Ramos (cell line): ENCODE results near the gene TRIM38.
"Not testable (repeated sequence)": the region's sequence is repeated elsewhere in the genome, so short reads cannot be mapped to it uniquely, and the experiment has no call there.

ENCODE experiments used
- in situ Hi-C: fragments of 300-500 bp; cut with MboI; formaldehyde crosslinking; loops from one replicate; pipeline ENCODE4 v1.14.3; 2022; ENCODE audit warnings: low sequenced_read_pairs; ENCODE audit not compliant: unreplicated experiment

Gene TRIM38

GRCh38 chr6:25999225-25999624, 36.6 kb downstream of the TRIM38 start:
- in situ Hi-C loops = not testable (repeated sequence)

GRCh38 chr6:26000366-26001144, 38.0 kb downstream of the TRIM38 start:
- in situ Hi-C loops = loop anchor here (10.0 kb wide), 2 partner anchors 216 to 276 kb away; a partner anchor contains a TSS

- in situ Hi-C loops = loop anchor here (10.0 kb wide), 2 partner anchors 218 to 278 kb away; a partner anchor contains a TSS
These were observed 40.6 kb downstream of the TRIM38 start for GRCh38 chr6:26003102-26003694.

DNA sequence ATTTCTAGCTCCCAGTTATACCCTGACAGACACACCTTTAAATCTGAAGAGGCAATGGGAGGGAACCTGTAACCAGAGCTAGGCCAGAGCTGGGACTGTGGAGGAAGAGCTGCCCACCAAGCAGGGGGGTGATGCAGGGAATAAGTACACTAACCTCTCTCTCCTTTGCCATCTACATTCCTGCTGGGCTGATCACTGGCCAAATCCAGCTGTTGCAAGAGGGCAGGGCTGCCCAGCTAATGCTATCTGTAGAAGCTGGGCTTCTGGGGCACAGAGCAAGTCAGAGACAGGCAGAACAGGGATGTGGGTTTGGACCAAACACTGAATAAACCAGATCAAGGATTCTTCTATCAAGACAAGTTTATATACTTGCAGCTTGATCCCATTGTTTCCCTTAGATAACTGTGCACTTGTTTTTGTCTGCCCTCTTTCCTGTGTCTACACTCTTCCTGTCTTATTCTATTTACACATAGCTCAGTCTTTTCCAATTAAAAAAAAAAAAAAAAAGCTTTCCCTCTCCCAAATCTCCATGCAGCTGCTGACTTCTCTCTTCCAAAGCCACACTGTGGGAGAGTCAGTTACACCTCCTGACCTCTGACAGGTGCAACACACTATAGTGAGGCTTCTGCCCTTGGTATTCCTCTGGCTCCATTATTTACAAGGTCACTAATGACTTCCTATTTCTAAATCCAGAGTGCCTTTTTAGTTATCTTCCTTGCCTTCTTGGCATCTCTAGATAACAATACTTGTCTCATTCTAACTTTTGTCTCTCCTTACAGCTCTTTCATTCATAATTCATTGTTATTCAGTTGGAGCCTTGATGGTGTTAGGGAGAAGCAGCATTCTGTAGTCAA, 43.7 kb downstream of the TRIM38 start:
- in situ Hi-C loops = loop anchor here (10.0 kb wide), 2 partner anchors 222 to 282 kb away; a partner anchor contains a TSS

GRCh38 chr6:26006940-26007305, 44.3 kb downstream of the TRIM38 start:
- in situ Hi-C loops = loop anchor here (10.0 kb wide), 2 partner anchors 222 to 282 kb away; a partner anchor contains a TSS

GRCh38 chr6:26008470-26008869, 45.9 kb downstream of the TRIM38 start:
- in situ Hi-C loops = loop anchor here (10.0 kb wide), 2 partner anchors 224 to 284 kb away; a partner anchor contains a TSS

DNA sequence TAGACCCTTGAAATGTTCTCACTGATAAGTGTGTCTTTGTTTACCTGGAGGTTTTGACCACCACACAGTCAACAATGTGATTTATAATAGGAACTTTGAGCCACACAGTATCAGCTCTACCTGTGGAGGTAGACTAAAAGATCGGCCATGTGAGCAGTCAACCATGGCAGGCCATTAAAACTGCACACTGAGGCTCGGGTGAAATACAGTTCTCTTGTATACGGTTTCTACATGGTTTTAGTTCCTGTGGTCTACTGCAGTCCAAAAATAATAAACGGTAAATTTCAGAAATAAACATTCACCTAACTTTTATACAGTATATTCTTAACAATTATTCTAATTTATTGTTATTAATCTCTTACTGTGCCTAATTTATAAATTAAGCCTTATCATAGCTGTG, 47.2 kb downstream of the TRIM38 start:
- in situ Hi-C loops = loop anchor here (10.0 kb wide), 2 partner anchors 225 to 285 kb away; a partner anchor contains a TSS

- in situ Hi-C loops = no loop called here
These were observed 49.5 kb downstream of the TRIM38 start for GRCh38 chr6:26012061-26012460.

DNA sequence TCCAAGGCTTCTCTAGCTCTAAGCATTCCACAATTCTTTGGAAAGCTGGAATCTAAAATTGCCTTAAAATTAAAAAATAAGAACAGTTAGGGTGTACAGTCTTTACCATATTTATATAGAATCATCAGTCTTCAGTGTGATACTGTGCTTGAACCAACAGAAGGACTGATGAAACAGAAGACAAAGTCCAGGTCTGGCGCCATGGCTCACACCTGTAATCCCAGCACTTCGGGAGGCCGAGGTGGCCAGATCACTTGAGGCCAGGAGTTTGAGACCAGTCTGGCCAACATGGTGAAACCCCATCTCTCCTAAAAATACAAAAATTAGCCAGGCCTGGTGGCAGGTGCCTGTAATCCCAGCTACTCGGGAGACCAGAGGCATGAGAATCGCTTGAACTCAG, 51.8 kb downstream of the TRIM38 start:
- in situ Hi-C loops = not testable (repeated sequence)

DNA sequence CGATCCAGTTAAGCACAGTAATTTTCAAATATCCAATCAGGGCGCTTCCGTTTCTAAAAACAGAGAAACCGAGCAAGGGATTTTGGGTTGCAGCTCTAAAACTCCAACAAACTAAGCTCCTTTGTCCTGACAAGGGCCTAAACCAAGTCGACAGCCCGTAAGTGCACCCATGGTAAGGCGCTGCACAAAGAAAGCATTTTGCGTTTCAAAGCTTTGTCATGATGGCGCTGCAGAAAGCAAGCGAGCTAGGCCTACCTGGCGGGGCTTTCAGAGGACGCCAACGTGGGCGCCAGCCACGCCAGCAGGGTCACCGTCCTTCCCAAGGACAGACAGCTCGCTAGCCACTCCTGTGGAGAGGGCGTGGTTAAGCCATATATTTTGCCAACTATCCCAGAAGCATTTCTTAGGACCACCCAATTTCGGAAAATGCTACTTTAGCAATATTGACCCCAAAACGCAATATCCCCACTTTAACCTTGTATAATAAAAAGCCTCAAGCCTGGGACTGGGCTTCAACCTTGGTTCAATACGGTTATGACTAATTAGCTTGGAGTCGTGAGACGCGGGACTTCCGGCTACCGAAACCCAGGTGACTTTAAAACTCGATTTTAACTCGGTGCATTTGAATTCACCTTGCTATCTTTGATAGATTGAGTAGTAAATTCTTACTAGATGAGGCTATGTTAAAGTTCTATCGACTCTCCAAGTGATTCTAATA, 53.8 kb downstream of the TRIM38 start:
- in situ Hi-C loops = no loop called here

GRCh38 chr6:26016963-26017631, 54.5 kb downstream of the TRIM38 start:
- in situ Hi-C loops = no loop called here

DNA sequence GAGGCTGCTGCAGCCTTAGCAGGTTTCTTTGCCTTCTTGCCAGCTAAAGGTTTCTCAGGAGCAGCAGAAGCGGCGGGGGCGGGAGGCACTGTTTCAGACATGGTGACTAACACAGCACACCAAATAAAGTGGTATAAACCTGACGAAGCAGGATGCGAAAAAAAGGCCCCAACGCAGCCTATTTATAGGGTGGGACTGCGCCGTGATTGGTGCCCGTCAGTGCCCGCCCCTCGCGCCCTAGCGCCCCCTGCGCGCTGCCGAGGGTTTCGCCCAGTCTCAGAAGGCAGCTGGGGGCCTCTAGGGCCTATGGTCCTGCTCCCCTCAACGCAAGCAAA, 55.0 kb downstream of the TRIM38 start:
- in situ Hi-C loops = no loop called here

GRCh38 chr6:26019261-26019830, 56.7 kb downstream of the TRIM38 start:
- in situ Hi-C loops = no loop called here

DNA sequence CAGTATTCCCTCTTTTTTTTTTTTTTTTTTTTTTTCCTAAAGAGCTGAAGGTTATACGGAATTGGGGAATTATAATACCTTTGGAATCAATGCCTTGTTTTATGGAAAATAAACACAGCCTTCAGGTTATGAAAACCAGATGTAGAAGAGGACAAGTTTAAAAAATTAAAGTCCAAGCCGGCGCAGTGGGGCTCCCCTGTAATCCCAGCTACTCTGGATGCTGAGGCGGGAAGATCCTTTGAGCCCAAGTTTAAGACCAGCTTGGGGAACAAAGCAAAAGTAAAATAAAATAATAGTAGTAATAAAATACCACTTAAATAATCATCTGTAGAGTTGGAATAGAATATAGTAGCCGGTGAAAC, 57.3 kb downstream of the TRIM38 start:
- in situ Hi-C loops = loop anchor here (5.0 kb wide), 1 partner anchor 633 kb away; no protein-coding TSS in a partner anchor

GRCh38 chr6:26020329-26021000, 57.9 kb downstream of the TRIM38 start:
- in situ Hi-C loops = loop anchor here (5.0 kb wide), 1 partner anchor 633 kb away; no protein-coding TSS in a partner anchor

DNA sequence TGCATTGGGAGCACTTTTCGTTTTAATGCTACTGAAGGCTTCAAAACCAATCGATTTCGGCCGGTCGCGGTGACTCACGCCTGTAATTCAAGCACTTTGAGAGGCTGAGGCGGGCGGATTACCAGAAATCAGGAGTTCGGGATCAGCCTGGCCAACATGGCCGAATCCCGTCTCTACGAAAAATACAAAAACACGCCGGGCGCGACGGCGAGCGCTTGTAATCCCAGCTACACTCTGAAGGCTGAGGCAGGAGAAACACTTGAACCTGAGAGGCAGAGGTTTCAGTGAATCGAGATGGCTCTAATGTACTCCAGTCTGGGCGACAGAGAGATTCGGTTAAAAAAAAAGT, 58.4 kb downstream of the TRIM38 start:
- in situ Hi-C loops = loop anchor here (5.0 kb wide), 1 partner anchor 634 kb away; no protein-coding TSS in a partner anchor

- in situ Hi-C loops = loop anchor here (5.0 kb wide), 1 partner anchor 634 kb away; no protein-coding TSS in a partner anchor
These were observed 58.9 kb downstream of the TRIM38 start for GRCh38 chr6:26021350-26022131.

- in situ Hi-C loops = loop anchor here (5.0 kb wide), 1 partner anchor 635 kb away; no protein-coding TSS in a partner anchor
These were observed 59.5 kb downstream of the TRIM38 start for GRCh38 chr6:26022132-26022472.
